22Rv1 (cell line): ENCODE results near the gene AOPEP.
A peak's percentile ranks its signal among the peaks of the same experiment; 100 is the strongest.

ENCODE experiments used
- H3K27ac ChIP-seq: fragments of 450-650 bp; 2 replicates; pipeline ENCODE4 v1.5.1; 2017
- CTCF ChIP-seq: fragments of 450-650 bp; IDR thresholded peaks from 2 replicates; pipeline ENCODE4 v1.5.1; 2017; ENCODE audit warnings: mild to moderate bottlenecking
- ZFX ChIP-seq: fragments of 450-650 bp; IDR thresholded peaks from 2 replicates; pipeline ENCODE4 v1.6.1; 2017; ENCODE audit warnings: antibody characterized with exemption, borderline replicate concordance

The AOPEP gene

GRCh38 chr9:94685359-94685758 is 41.1 kb upstream of the AOPEP start:
- no peak overlapping the region for H3K27ac ChIP-seq
- TF ChIP-seq CTCF (no peak), ZFX (no peak)

GRCh38 chr9:94687451-94687850 is 39.0 kb upstream of the AOPEP start:
- TF ChIP-seq ZFX (no peak), CTCF (no peak)
- H3K27ac ChIP-seq = no peak overlapping the region

- H3K27ac ChIP-seq = no peak overlapping the region
- TF ChIP-seq ZFX (no peak), CTCF (no peak)
Measured at GRCh38 chr9:94690344-94690743, 36.2 kb upstream of the AOPEP start.

GRCh38 chr9:94692601-94693000 is 33.9 kb upstream of the AOPEP start:
- H3K27ac ChIP-seq = peak overlapping the region; percentile 49
- TF ChIP-seq CTCF (no peak), ZFX (no peak)

GRCh38 chr9:94693485-94694204 is 32.9 kb upstream of the AOPEP start:
- H3K27ac ChIP-seq = peak overlapping the region; percentile 49
- TF ChIP-seq CTCF (no peak), ZFX (no peak)

- TF ChIP-seq CTCF (no peak), ZFX (no peak)
- no peak overlapping the region for H3K27ac ChIP-seq
Measured at GRCh38 chr9:94696545-94696944, 30.0 kb upstream of the AOPEP start.

GRCh38 chr9:94697972-94698581 is 28.4 kb upstream of the AOPEP start:
- TF ChIP-seq CTCF = no peak
- TF ChIP-seq ZFX = no peak
- no peak overlapping the region for H3K27ac ChIP-seq
